Panc1 (cell line): Measurements from ENCODE around the gene HTRA3. TPM values are rescaled to one million over a fixed set of nuclear protein-coding genes. Genes with fewer than 3 reads are reported as not detected.

Experiments
- ATAC-seq: fragments of 200-7000 bp; cut with Tn5 transposase; 2 replicates; pipeline ENCODE4 v1.9.1; 2020; ENCODE audit warnings: mild to moderate bottlenecking, moderate library complexity
- BruUV-seq: library from RNA; stranded (reverse); fragments of 400-500 nt; replicated peaks from 2 replicates; lab custom pipeline; 2021; lab: Mats Ljungman, UMichigan
- CTCF ChIA-PET: fragments of 300-600 bp; sonication (Branson Sonifier 250); formaldehyde crosslinking; loops from one replicate; lab custom pipeline; 2022; ENCODE audit warnings: antibody characterized with exemption; lab: Charles Lee
- POLR2A ChIA-PET: fragments of 300-600 bp; sonication (Branson Sonifier 250); formaldehyde crosslinking; loops from one replicate; lab custom pipeline; 2022; ENCODE audit warnings: antibody characterized with exemption; lab: Charles Lee
- DNase-seq: peaks from one replicate; pipeline ENCODE4 v3.0.0-alpha.2; 2010; ENCODE audit warnings: low read depth, low spot score
- H3K27ac ChIP-seq: 2 replicates; pipeline ENCODE4 v1.5.1; 2011; ENCODE audit warnings: mild to moderate bottlenecking, low read length, inconsistent platforms
- H3K27me3 ChIP-seq: fragments of 200-500 bp; sonication (Bioruptor generic); 2 replicates; pipeline ENCODE4 v1.6.0; 2014; ENCODE audit warnings: low read length, inconsistent platforms; ENCODE audit not compliant: control insufficient read depth, insufficient read depth
- H3K36me3 ChIP-seq: fragments of 200-500 bp; sonication (Bioruptor generic); 2 replicates; pipeline ENCODE4 v1.5.1; 2014; ENCODE audit warnings: inconsistent platforms, mild to moderate bottlenecking, low read length, moderate library complexity; ENCODE audit not compliant: control insufficient read depth, insufficient read depth
- H3K4me1 ChIP-seq: 2 replicates; pipeline ENCODE4 v1.5.1; 2011; ENCODE audit warnings: inconsistent platforms, mild to moderate bottlenecking, low read length, moderate library complexity; ENCODE audit not compliant: control insufficient read depth, insufficient read depth
- H3K4me3 ChIP-seq, 2 experiments: 2 replicates each; pipeline ENCODE4 v1.5.1; 2011 to 2012; ENCODE audit warnings: low read depth in 2 of 2, low read length in 2 of 2, mild to moderate bottlenecking in 2 of 2, inconsistent platforms in 1 of 2, moderate library complexity in 1 of 2
- H3K9me3 ChIP-seq: fragments of 200-500 bp; sonication (Bioruptor generic); 2 replicates; pipeline ENCODE4 v1.5.1; 2014; ENCODE audit warnings: low read depth, mild to moderate bottlenecking, inconsistent platforms, low read length, moderate library complexity; ENCODE audit not compliant: control insufficient read depth, insufficient read depth
- CTCF ChIP-seq: fragments of 450-650 bp; IDR thresholded peaks from 2 replicates; pipeline ENCODE4 v1.5.1; 2017; ENCODE audit warnings: mild to moderate bottlenecking
- POLR2AphosphoS5 ChIP-seq: IDR thresholded peaks from 2 replicates; pipeline ENCODE4 v1.6.1; 2012; ENCODE audit warnings: mild to moderate bottlenecking, low read depth, low read length, moderate library complexity
- REST ChIP-seq, 2 experiments: IDR thresholded peaks; 2 replicates each; pipeline ENCODE4 v1.6.1; 2011 to 2012; ENCODE audit warnings: low read depth in 2 of 2, control low read depth in 1 of 2, low read length in 1 of 2, mild to moderate bottlenecking in 1 of 2, moderate library complexity in 1 of 2; ENCODE audit not compliant: insufficient read depth in 1 of 2
- SIN3A ChIP-seq: IDR thresholded peaks from 2 replicates; pipeline ENCODE4 v1.6.1; 2012; ENCODE audit warnings: low read depth, mild to moderate bottlenecking, low read length, moderate library complexity, borderline replicate concordance; ENCODE audit not compliant: insufficient read depth
- TCF7L2 ChIP-seq: IDR thresholded peaks from 2 replicates; pipeline ENCODE4 v1.6.1; 2011; ENCODE audit warnings: mild to moderate bottlenecking, low read depth, low read length, inconsistent platforms
- in situ Hi-C: cut with HindIII; loops from 2 replicates; pipeline ENCODE4 v1.10.0; 2016; ENCODE audit warnings: low sequenced_read_pairs, low pct_unique_long_range_greater_than_20kb
- intact Hi-C: fragments of 100-400 bp; cut with micrococcal nuclease; formaldehyde crosslinking; loops from one replicate; pipeline ENCODE4 v1.10.0; 2022; ENCODE audit not compliant: unreplicated experiment
- total RNA-seq: library from RNA; stranded (reverse); gene quantifications from one replicate; pipeline ENCODE4 v1.2.1, GENCODE V29; 2021; ENCODE audit not compliant: unreplicated experiment

Gene HTRA3
- total RNA-seq, 1 experiment from 2014 or later: 0.98 TPM

- Histone ChIP-seq H3K9me3 (no peaks in the 10 kb centered on the region), H3K4me3 (no peak overlapping the region), H3K36me3 (no peaks in the 10 kb centered on the region), H3K27me3 (no peaks in the 10 kb centered on the region), H3K4me1 (no peaks in the 10 kb centered on the region), H3K27ac (no peak overlapping the region)
- TF ChIP-seq CTCF: no peak
- TF ChIP-seq POLR2AphosphoS5: no peak
- TF ChIP-seq TCF7L2: no peak
- TF ChIP-seq SIN3A: no peak
- no peak for TF ChIP-seq REST (IDR thresholded peaks at IDR 0.05; ENCODE audit: insufficient read depth in 1 of 2, low read depth in 2 of 2, low read length in 1 of 2)
- intact Hi-C loops: no loop called here
- ATAC-seq: no peak
- no TSS peak for BruUV-seq
- POLR2A ChIA-PET: no interaction called here
- CTCF ChIA-PET: no interaction called here
- no peak for DNase-seq
- in situ Hi-C loops: no loop called here
These were observed 83.7 kb downstream of the HTRA3 start for GRCh38 chr4:8353158-8353669.

- no peaks in the 10 kb centered on the region for H3K4me1 ChIP-seq
- BruUV-seq: no TSS peak
- ATAC-seq (no peak), DNase-seq (no peak)
- CTCF ChIA-PET: no interaction called here
- H3K9me3 ChIP-seq: no peaks in the 10 kb centered on the region
- H3K27me3 ChIP-seq: no peaks in the 10 kb centered on the region
- in situ Hi-C loops (no loop called here), intact Hi-C loops (no loop called here)
- TF ChIP-seq REST (IDR thresholded peaks at IDR 0.05; ENCODE audit: insufficient read depth in 1 of 2, low read depth in 2 of 2, low read length in 1 of 2) (no peak), SIN3A (no peak), TCF7L2 (no peak), CTCF (no peak), POLR2AphosphoS5 (no peak)
- no peak overlapping the region for H3K27ac ChIP-seq
- H3K4me3 ChIP-seq: no peak overlapping the region
- no peaks in the 10 kb centered on the region for H3K36me3 ChIP-seq
- POLR2A ChIA-PET: no interaction called here
These were observed 84.4 kb downstream of the HTRA3 start for GRCh38 chr4:8353912-8354453.
